ENCODE data around the gene TMEM256.
"Not testable (repeated sequence)": the region's sequence is repeated elsewhere in the genome, so short reads cannot be mapped to it uniquely, and the experiment has no call there.

Gene TMEM256

GRCh38 chr17:7367083-7367482, 36.8 kb downstream of the TMEM256 start:
- no peak overlapping the region for H2AFZ ChIP-seq (ENCODE audit: low read depth)
- H3K27ac ChIP-seq: no peak overlapping the region
- H3K79me2 ChIP-seq (ENCODE audit: insufficient read depth, low read depth): no peaks in the 10 kb centered on the region
- no peak overlapping the region for H3K4me3 ChIP-seq (IDR thresholded peaks at IDR 0.05; ENCODE audit: insufficient read depth, low read depth, low read length)
- H3K9ac ChIP-seq: no peak overlapping the region
- H3K4me2 ChIP-seq: no peak overlapping the region
- H3K27me3 ChIP-seq (ENCODE audit: insufficient read depth, low read depth): no peaks in the 10 kb centered on the region
- no peak for TF ChIP-seq CTCF (conservative IDR thresholded peaks at IDR 0.05; ENCODE audit: low read depth, low read length)
- H3K36me3 ChIP-seq (ENCODE audit: insufficient read depth): no peaks in the 10 kb centered on the region
- H3K4me1 ChIP-seq (ENCODE audit: low read depth, poor library complexity, severe bottlenecking): no peaks in the 10 kb centered on the region
- H4K20me1 ChIP-seq (ENCODE audit: insufficient read depth): no peaks in the 10 kb centered on the region

- H3K4me2 ChIP-seq; H3K79me2 ChIP-seq (ENCODE audit: insufficient read depth, low read depth); H2AFZ ChIP-seq (ENCODE audit: low read depth); H3K9ac ChIP-seq; H3K27ac ChIP-seq; H3K27me3 ChIP-seq (ENCODE audit: insufficient read depth, low read depth); H3K4me1 ChIP-seq (ENCODE audit: low read depth, poor library complexity, severe bottlenecking); H3K4me3 ChIP-seq (IDR thresholded peaks at IDR 0.05; ENCODE audit: insufficient read depth, low read depth, low read length); H3K36me3 ChIP-seq (ENCODE audit: insufficient read depth); H4K20me1 ChIP-seq (ENCODE audit: insufficient read depth): not testable (repeated sequence)
Observed at GRCh38 chr17:7365963-7366362, 37.9 kb downstream of the TMEM256 start.

- Histone ChIP-seq H3K9ac (no peak overlapping the region), H3K4me1 (ENCODE audit: low read depth, poor library complexity, severe bottlenecking) (no peaks in the 10 kb centered on the region), H3K36me3 (ENCODE audit: insufficient read depth) (no peaks in the 10 kb centered on the region), H3K27ac (no peak overlapping the region), H3K4me2 (no peak overlapping the region), H2AFZ (ENCODE audit: low read depth) (no peak overlapping the region), H4K20me1 (ENCODE audit: insufficient read depth) (no peaks in the 10 kb centered on the region), H3K79me2 (ENCODE audit: insufficient read depth, low read depth) (no peaks in the 10 kb centered on the region), H3K27me3 (ENCODE audit: insufficient read depth, low read depth) (no peaks in the 10 kb centered on the region), H3K4me3 (IDR thresholded peaks at IDR 0.05; ENCODE audit: insufficient read depth, low read depth, low read length) (no peak overlapping the region)
- no peak for TF ChIP-seq CTCF (conservative IDR thresholded peaks at IDR 0.05; ENCODE audit: low read depth, low read length)
Observed at GRCh38 chr17:7363311-7363710, 40.6 kb downstream of the TMEM256 start.

- TF ChIP-seq CTCF (conservative IDR thresholded peaks at IDR 0.05; ENCODE audit: low read depth, low read length): no peak
- Histone ChIP-seq H3K27ac (no peak overlapping the region), H3K4me3 (IDR thresholded peaks at IDR 0.05; ENCODE audit: insufficient read depth, low read depth, low read length) (no peak overlapping the region), H3K4me1 (ENCODE audit: low read depth, poor library complexity, severe bottlenecking) (no peaks in the 10 kb centered on the region), H4K20me1 (ENCODE audit: insufficient read depth) (no peaks in the 10 kb centered on the region), H3K27me3 (ENCODE audit: insufficient read depth, low read depth) (no peaks in the 10 kb centered on the region), H3K79me2 (ENCODE audit: insufficient read depth, low read depth) (no peaks in the 10 kb centered on the region), H3K9ac (no peak overlapping the region), H3K4me2 (no peak overlapping the region), H3K36me3 (ENCODE audit: insufficient read depth) (no peaks in the 10 kb centered on the region), H2AFZ (ENCODE audit: low read depth) (no peak overlapping the region)
Observed at GRCh38 chr17:7361906-7362305, 42.0 kb downstream of the TMEM256 start.

- no peak overlapping the region for H3K4me3 ChIP-seq (IDR thresholded peaks at IDR 0.05; ENCODE audit: insufficient read depth, low read depth, low read length)
- no peaks in the 10 kb centered on the region for H3K4me1 ChIP-seq (ENCODE audit: low read depth, poor library complexity, severe bottlenecking)
- TF ChIP-seq CTCF (conservative IDR thresholded peaks at IDR 0.05; ENCODE audit: low read depth, low read length): no peak
- H3K36me3 ChIP-seq (ENCODE audit: insufficient read depth): no peaks in the 10 kb centered on the region
- no peak overlapping the region for H3K9ac ChIP-seq
- H3K27me3 ChIP-seq (ENCODE audit: insufficient read depth, low read depth): no peaks in the 10 kb centered on the region
- no peaks in the 10 kb centered on the region for H4K20me1 ChIP-seq (ENCODE audit: insufficient read depth)
- no peak overlapping the region for H2AFZ ChIP-seq (ENCODE audit: low read depth)
- no peak overlapping the region for H3K27ac ChIP-seq
- H3K79me2 ChIP-seq (ENCODE audit: insufficient read depth, low read depth): no peaks in the 10 kb centered on the region
- no peak overlapping the region for H3K4me2 ChIP-seq
Observed at GRCh38 chr17:7357381-7357780, 46.5 kb downstream of the TMEM256 start.

All from KMS-11 (cell line).